HepG2 (cell line): Measurements from ENCODE around the gene LIN28A. TPM values are rescaled to one million over a fixed set of nuclear protein-coding genes. Genes with fewer than 3 reads are reported as not detected.

ENCODE experiments used
- AKNA ChIP-seq: sonication (generic); formaldehyde crosslinking; IDR thresholded peaks from 2 replicates; pipeline ENCODE4 v1.4.0; 2020; ENCODE audit warnings: missing genetic modification reagents, borderline replicate concordance
- E2F2 ChIP-seq: sonication (generic); formaldehyde crosslinking; IDR thresholded peaks from 2 replicates; pipeline ENCODE4 v1.4.0; 2020; ENCODE audit warnings: missing genetic modification reagents, borderline replicate concordance
- NKX3-1 ChIP-seq: sonication (generic); formaldehyde crosslinking; IDR thresholded peaks from 2 replicates; pipeline ENCODE4 v1.5.0; 2020; ENCODE audit warnings: missing genetic modification reagents
- NR2F1 ChIP-seq, 2 experiments: fragments of 450-650 bp in 1 of 2; formaldehyde crosslinking in 1 of 2; IDR thresholded peaks; 2 replicates each; pipeline versions ENCODE4 v1.5.0 to v1.6.1; 2016 to 2020; ENCODE audit warnings: mild to moderate bottlenecking in 1 of 2, missing compliant biosample characterization in 1 of 2, missing genetic modification reagents in 1 of 2, moderate library complexity in 1 of 2
- RARA ChIP-seq: IDR thresholded peaks from 2 replicates; pipeline ENCODE4 v1.6.1; 2016; ENCODE audit warnings: missing genetic modification reagents, missing compliant biosample characterization
- RNF2 ChIP-seq: fragments of 450-650 bp; conservative IDR thresholded peaks from 2 replicates; pipeline ENCODE4 v1.6.1; 2016; ENCODE audit warnings: low read depth
- SAP130 ChIP-seq: IDR thresholded peaks from 2 replicates; pipeline ENCODE4 v1.6.1; 2016; ENCODE audit warnings: low read depth
- SNRNP70 ChIP-seq: fragments of 200-400 bp; formaldehyde crosslinking; IDR thresholded peaks from 2 replicates; pipeline ENCODE4 v1.6.1; 2017; ENCODE audit warnings: mild to moderate bottlenecking, low read depth, low read length, moderate library complexity
- TFDP2 ChIP-seq: sonication (generic); formaldehyde crosslinking; IDR thresholded peaks from 2 replicates; pipeline ENCODE4 v1.4.0; 2020; ENCODE audit warnings: missing genetic modification reagents
- ZBTB20 ChIP-seq: sonication (generic); formaldehyde crosslinking; IDR thresholded peaks from 2 replicates; pipeline ENCODE4 v1.8.1; 2023; ENCODE audit warnings: missing genetic modification reagents, low read depth, mild to moderate bottlenecking, borderline replicate concordance
- ZFY ChIP-seq: sonication (generic); formaldehyde crosslinking; IDR thresholded peaks from 2 replicates; pipeline ENCODE4 v1.4.0; 2020; ENCODE audit warnings: missing genetic modification reagents
- ZNF660 ChIP-seq: sonication (generic); formaldehyde crosslinking; IDR thresholded peaks from 2 replicates; pipeline ENCODE4 v1.5.1; 2020; ENCODE audit warnings: mild to moderate bottlenecking, low read depth, missing genetic modification reagents, borderline replicate concordance
- ZNF672 ChIP-seq: sonication (generic); formaldehyde crosslinking; IDR thresholded peaks from 2 replicates; pipeline ENCODE4 v1.8.1; 2022; ENCODE audit warnings: missing genetic modification reagents
- polyA plus RNA-seq, 8 experiments: library from polyadenylated mRNA; depleted of rRNA in 3 of 8; stranded (reverse) in 7 of 8; unstranded in 1 of 8; fragments of >200 nt; fragmentation: Illumina TruSeq in 4 of 8; extraction: Trizol in 4 of 8; gene quantifications; 2 replicates each; pipeline versions ENCODE4 v1.2.1 to v1.2.3, GENCODE V29; 2011 to 2016; ENCODE audit warnings: low read depth in 4 of 8, missing spikeins in 1 of 8, mixed read lengths in 1 of 8; ENCODE audit not compliant: insufficient read depth in 1 of 8
- total RNA-seq, 5 experiments: library from RNA; depleted of rRNA; stranded (reverse); fragments of >200 nt; fragmentation: Illumina TruSeq; extraction: Trizol; gene quantifications; 2 replicates each; pipeline ENCODE4 v1.2.3, GENCODE V29; 2016; ENCODE audit warnings: low read depth in 1 of 5
- TF ChIP-seq, protein P1 (sequence below): sonication (generic); formaldehyde crosslinking; IDR thresholded peaks from 2 replicates; pipeline ENCODE4 v1.4.0; 2020; ENCODE audit warnings: missing genetic modification reagents, mild to moderate bottlenecking, borderline replicate concordance
- TF ChIP-seq, protein P2 (sequence below): sonication (generic); formaldehyde crosslinking; IDR thresholded peaks from 2 replicates; pipeline ENCODE4 v1.8.1; 2022; ENCODE audit warnings: mild to moderate bottlenecking, missing genetic modification reagents
- TF ChIP-seq, protein P3 (sequence below): sonication (generic); formaldehyde crosslinking; IDR thresholded peaks from 2 replicates; pipeline ENCODE4 v1.4.0; 2020; ENCODE audit warnings: missing genetic modification reagents; ENCODE audit errors: not compliant biosample characterization

Gene LIN28A
- total and polyA plus RNA-seq, 2 of the 13 experiments (the other 11 are each of a cell fraction or from before 2014, with no cell fraction given), result not detected

- TF ChIP-seq RNF2 (peak; percentile 98), ZNF672 (CRISPR knock-in tag) (0 out of 2 replicates have a peak, but pooled peaks have one; percentile 77), NKX3-1 (peak; percentile 93; the same call in 1 of the 2 replicates), ZFY (CRISPR knock-in tag) (peak; percentile 73), TFDP2 (CRISPR knock-in tag) (peak; percentile 99), ZBTB20 (peak; percentile 83; the same call in 1 of the 2 replicates), ZNF660 (CRISPR knock-in tag) (no peak), SAP130 (CRISPR knock-in tag) (peak; percentile 99), E2F2 (no peak; the same call in 1 of the 2 replicates), RARA (CRISPR knock-in tag) (peak; percentile 63; the same call in 1 of the 2 replicates), NR2F1 (CRISPR knock-in tag; IDR thresholded peaks at IDR 0.05) (no peak), SNRNP70 (no peak), AKNA (peak; percentile 87; the same call in 1 of the 2 replicates)
- TF ChIP-seq, protein P1, sequence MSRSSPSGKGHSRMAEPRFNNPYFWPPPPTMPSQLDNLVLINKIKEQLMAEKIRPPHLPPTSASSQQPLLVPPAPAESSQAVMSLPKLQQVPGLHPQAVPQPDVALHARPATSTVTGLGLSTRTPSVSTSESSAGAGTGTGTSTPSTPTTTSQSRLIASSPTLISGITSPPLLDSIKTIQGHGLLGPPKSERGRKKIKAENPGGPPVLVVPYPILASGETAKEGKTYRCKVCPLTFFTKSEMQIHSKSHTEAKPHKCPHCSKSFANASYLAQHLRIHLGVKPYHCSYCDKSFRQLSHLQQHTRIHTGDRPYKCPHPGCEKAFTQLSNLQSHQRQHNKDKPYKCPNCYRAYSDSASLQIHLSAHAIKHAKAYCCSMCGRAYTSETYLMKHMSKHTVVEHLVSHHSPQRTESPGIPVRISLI, result no peak
- TF ChIP-seq, protein P2, sequence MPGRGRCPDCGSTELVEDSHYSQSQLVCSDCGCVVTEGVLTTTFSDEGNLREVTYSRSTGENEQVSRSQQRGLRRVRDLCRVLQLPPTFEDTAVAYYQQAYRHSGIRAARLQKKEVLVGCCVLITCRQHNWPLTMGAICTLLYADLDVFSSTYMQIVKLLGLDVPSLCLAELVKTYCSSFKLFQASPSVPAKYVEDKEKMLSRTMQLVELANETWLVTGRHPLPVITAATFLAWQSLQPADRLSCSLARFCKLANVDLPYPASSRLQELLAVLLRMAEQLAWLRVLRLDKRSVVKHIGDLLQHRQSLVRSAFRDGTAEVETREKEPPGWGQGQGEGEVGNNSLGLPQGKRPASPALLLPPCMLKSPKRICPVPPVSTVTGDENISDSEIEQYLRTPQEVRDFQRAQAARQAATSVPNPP, result peak; percentile 98
- TF ChIP-seq, protein P3, sequence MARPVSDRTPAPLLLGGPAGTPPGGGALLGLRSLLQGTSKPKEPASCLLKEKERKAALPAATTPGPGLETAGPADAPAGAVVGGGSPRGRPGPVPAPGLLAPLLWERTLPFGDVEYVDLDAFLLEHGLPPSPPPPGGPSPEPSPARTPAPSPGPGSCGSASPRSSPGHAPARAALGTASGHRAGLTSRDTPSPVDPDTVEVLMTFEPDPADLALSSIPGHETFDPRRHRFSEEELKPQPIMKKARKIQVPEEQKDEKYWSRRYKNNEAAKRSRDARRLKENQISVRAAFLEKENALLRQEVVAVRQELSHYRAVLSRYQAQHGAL (CRISPR knock-in tag), result peak; percentile 87
Measured at GRCh38 chr1:26431979-26432695, 21.5 kb downstream of the LIN28A start, which contains the start of gene DHDDS (continued).
